Panc1 (cell line): ENCODE data around the gene MRPL50. TPM values are rescaled to one million over a fixed set of nuclear protein-coding genes. Genes with fewer than 3 reads are reported as not detected.

ENCODE experiments used
- ATAC-seq: fragments of 200-7000 bp; cut with Tn5 transposase; 2 replicates; pipeline ENCODE4 v1.9.1; 2020; ENCODE audit warnings: mild to moderate bottlenecking, moderate library complexity
- BruUV-seq: library from RNA; stranded (reverse); fragments of 400-500 nt; replicated peaks from 2 replicates; lab custom pipeline; 2021; lab: Mats Ljungman, UMichigan
- CTCF ChIA-PET: fragments of 300-600 bp; sonication (Branson Sonifier 250); formaldehyde crosslinking; loops from one replicate; lab custom pipeline; 2022; ENCODE audit warnings: antibody characterized with exemption; lab: Charles Lee
- POLR2A ChIA-PET: fragments of 300-600 bp; sonication (Branson Sonifier 250); formaldehyde crosslinking; loops from one replicate; lab custom pipeline; 2022; ENCODE audit warnings: antibody characterized with exemption; lab: Charles Lee
- DNase-seq: peaks from one replicate; pipeline ENCODE4 v3.0.0-alpha.2; 2010; ENCODE audit warnings: low read depth, low spot score
- H3K27ac ChIP-seq: 2 replicates; pipeline ENCODE4 v1.5.1; 2011; ENCODE audit warnings: mild to moderate bottlenecking, low read length, inconsistent platforms
- H3K27me3 ChIP-seq: fragments of 200-500 bp; sonication (Bioruptor generic); 2 replicates; pipeline ENCODE4 v1.6.0; 2014; ENCODE audit warnings: low read length, inconsistent platforms; ENCODE audit not compliant: control insufficient read depth, insufficient read depth
- H3K36me3 ChIP-seq: fragments of 200-500 bp; sonication (Bioruptor generic); 2 replicates; pipeline ENCODE4 v1.5.1; 2014; ENCODE audit warnings: inconsistent platforms, mild to moderate bottlenecking, low read length, moderate library complexity; ENCODE audit not compliant: control insufficient read depth, insufficient read depth
- H3K4me1 ChIP-seq: 2 replicates; pipeline ENCODE4 v1.5.1; 2011; ENCODE audit warnings: inconsistent platforms, mild to moderate bottlenecking, low read length, moderate library complexity; ENCODE audit not compliant: control insufficient read depth, insufficient read depth
- H3K4me3 ChIP-seq, 2 experiments: 2 replicates each; pipeline ENCODE4 v1.5.1; 2011 to 2012; ENCODE audit warnings: low read depth in 2 of 2, low read length in 2 of 2, mild to moderate bottlenecking in 2 of 2, inconsistent platforms in 1 of 2, moderate library complexity in 1 of 2
- H3K9me3 ChIP-seq: fragments of 200-500 bp; sonication (Bioruptor generic); 2 replicates; pipeline ENCODE4 v1.5.1; 2014; ENCODE audit warnings: low read depth, mild to moderate bottlenecking, inconsistent platforms, low read length, moderate library complexity; ENCODE audit not compliant: control insufficient read depth, insufficient read depth
- POLR2AphosphoS5 ChIP-seq: IDR thresholded peaks from 2 replicates; pipeline ENCODE4 v1.6.1; 2012; ENCODE audit warnings: mild to moderate bottlenecking, low read depth, low read length, moderate library complexity
- SIN3A ChIP-seq: IDR thresholded peaks from 2 replicates; pipeline ENCODE4 v1.6.1; 2012; ENCODE audit warnings: low read depth, mild to moderate bottlenecking, low read length, moderate library complexity, borderline replicate concordance; ENCODE audit not compliant: insufficient read depth
- TCF7L2 ChIP-seq: IDR thresholded peaks from 2 replicates; pipeline ENCODE4 v1.6.1; 2011; ENCODE audit warnings: mild to moderate bottlenecking, low read depth, low read length, inconsistent platforms
- in situ Hi-C: cut with HindIII; loops from 2 replicates; pipeline ENCODE4 v1.10.0; 2016; ENCODE audit warnings: low sequenced_read_pairs, low pct_unique_long_range_greater_than_20kb
- intact Hi-C: fragments of 100-400 bp; cut with micrococcal nuclease; formaldehyde crosslinking; loops from one replicate; pipeline ENCODE4 v1.10.0; 2022; ENCODE audit not compliant: unreplicated experiment
- total RNA-seq: library from RNA; stranded (reverse); gene quantifications from one replicate; pipeline ENCODE4 v1.2.1, GENCODE V29; 2021; ENCODE audit not compliant: unreplicated experiment
- TF ChIP-seq, protein P1 (sequence below): fragments of 450-650 bp; IDR thresholded peaks from 2 replicates; pipeline ENCODE4 v1.5.1; 2017; ENCODE audit warnings: mild to moderate bottlenecking
- TF ChIP-seq, protein P2 (sequence below), 2 experiments: IDR thresholded peaks; 2 replicates each; pipeline ENCODE4 v1.6.1; 2011 to 2012; ENCODE audit warnings: low read depth in 2 of 2, control low read depth in 1 of 2, low read length in 1 of 2, mild to moderate bottlenecking in 1 of 2, moderate library complexity in 1 of 2; ENCODE audit not compliant: insufficient read depth in 1 of 2

Gene MRPL50
- total RNA-seq, 1 experiment from 2014 or later = 7.2 TPM

DNA sequence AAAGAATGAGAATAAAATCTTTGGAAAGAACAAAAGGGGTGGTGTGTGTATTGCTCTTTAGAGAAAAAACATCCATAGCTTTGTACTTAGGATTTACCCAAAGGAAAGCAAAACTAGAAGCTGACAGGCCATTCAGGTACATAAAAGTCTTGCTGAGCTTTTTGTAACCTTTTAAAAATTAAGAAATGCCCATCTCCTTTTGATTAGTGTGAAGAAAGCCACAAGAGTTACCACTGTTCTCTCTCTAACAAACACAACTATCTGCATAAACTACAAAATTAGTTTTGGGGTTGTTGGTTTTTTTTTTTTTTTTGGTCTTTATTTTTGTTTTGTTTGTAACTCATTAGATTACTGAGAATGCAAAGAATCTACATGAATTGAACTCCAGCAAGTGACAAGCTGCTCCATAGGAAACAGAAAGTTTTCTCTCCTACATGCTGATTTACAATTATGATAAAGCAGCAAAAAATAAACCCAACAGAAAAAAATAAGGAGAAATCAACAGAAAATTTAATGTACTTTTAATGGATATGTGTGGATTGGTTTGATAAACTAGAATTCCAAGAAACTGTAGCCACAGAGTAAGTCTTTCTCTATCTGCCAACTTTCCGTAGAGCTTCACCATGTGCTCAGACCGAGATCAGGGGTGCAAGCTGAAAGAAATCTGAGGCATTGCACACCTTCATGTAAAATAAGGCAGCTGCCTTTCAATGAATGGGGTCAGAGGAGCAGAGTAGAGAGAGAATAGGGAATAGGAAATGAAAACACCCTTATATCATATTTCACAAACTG is 25.9 kb downstream of the MRPL50 start:
- no peaks in the 10 kb centered on the region for H3K36me3 ChIP-seq
- POLR2A ChIA-PET = no interaction called here
- no peak overlapping the region for H3K4me3 ChIP-seq
- H3K4me1 ChIP-seq = no peaks in the 10 kb centered on the region
- no peaks in the 10 kb centered on the region for H3K9me3 ChIP-seq
- DNase-seq (no peak), ATAC-seq (no peak)
- TF ChIP-seq, protein P1, sequence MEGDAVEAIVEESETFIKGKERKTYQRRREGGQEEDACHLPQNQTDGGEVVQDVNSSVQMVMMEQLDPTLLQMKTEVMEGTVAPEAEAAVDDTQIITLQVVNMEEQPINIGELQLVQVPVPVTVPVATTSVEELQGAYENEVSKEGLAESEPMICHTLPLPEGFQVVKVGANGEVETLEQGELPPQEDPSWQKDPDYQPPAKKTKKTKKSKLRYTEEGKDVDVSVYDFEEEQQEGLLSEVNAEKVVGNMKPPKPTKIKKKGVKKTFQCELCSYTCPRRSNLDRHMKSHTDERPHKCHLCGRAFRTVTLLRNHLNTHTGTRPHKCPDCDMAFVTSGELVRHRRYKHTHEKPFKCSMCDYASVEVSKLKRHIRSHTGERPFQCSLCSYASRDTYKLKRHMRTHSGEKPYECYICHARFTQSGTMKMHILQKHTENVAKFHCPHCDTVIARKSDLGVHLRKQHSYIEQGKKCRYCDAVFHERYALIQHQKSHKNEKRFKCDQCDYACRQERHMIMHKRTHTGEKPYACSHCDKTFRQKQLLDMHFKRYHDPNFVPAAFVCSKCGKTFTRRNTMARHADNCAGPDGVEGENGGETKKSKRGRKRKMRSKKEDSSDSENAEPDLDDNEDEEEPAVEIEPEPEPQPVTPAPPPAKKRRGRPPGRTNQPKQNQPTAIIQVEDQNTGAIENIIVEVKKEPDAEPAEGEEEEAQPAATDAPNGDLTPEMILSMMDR = no peak
- no peak for TF ChIP-seq SIN3A
- no peak for TF ChIP-seq TCF7L2
- TF ChIP-seq POLR2AphosphoS5 = no peak
- TF ChIP-seq, protein P2, sequence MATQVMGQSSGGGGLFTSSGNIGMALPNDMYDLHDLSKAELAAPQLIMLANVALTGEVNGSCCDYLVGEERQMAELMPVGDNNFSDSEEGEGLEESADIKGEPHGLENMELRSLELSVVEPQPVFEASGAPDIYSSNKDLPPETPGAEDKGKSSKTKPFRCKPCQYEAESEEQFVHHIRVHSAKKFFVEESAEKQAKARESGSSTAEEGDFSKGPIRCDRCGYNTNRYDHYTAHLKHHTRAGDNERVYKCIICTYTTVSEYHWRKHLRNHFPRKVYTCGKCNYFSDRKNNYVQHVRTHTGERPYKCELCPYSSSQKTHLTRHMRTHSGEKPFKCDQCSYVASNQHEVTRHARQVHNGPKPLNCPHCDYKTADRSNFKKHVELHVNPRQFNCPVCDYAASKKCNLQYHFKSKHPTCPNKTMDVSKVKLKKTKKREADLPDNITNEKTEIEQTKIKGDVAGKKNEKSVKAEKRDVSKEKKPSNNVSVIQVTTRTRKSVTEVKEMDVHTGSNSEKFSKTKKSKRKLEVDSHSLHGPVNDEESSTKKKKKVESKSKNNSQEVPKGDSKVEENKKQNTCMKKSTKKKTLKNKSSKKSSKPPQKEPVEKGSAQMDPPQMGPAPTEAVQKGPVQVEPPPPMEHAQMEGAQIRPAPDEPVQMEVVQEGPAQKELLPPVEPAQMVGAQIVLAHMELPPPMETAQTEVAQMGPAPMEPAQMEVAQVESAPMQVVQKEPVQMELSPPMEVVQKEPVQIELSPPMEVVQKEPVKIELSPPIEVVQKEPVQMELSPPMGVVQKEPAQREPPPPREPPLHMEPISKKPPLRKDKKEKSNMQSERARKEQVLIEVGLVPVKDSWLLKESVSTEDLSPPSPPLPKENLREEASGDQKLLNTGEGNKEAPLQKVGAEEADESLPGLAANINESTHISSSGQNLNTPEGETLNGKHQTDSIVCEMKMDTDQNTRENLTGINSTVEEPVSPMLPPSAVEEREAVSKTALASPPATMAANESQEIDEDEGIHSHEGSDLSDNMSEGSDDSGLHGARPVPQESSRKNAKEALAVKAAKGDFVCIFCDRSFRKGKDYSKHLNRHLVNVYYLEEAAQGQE (IDR thresholded peaks at IDR 0.05; ENCODE audit: insufficient read depth in 1 of 2, low read depth in 2 of 2, low read length in 1 of 2) = no peak
- H3K27ac ChIP-seq = no peak overlapping the region
- intact Hi-C loops = no loop called here
- CTCF ChIA-PET = no interaction called here
- no peaks in the 10 kb centered on the region for H3K27me3 ChIP-seq
- BruUV-seq = no TSS peak
- in situ Hi-C loops = no loop called here

DNA sequence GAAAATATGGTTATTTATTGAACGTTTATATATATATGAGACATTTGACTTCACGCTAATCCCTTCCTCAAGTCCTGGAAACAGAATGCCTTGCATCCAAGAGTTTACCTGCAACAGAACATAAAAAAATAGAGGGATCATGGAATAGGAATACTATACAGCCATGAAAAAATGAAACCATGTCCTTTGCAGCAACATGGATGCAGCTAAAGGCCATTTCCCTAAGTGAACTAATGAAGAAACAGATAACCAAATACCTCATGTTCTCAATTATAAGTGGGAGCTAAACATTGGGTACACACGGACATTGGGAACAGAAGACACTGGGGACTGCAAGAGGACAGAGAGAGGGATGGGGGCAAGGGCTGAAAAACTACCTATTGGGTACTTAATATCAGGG is 26.6 kb downstream of the MRPL50 start:
- POLR2A ChIA-PET = no interaction called here
- no peaks in the 10 kb centered on the region for H3K4me1 ChIP-seq
- no peaks in the 10 kb centered on the region for H3K36me3 ChIP-seq
- TF ChIP-seq, protein P2 (IDR thresholded peaks at IDR 0.05; ENCODE audit: insufficient read depth in 1 of 2, low read depth in 2 of 2, low read length in 1 of 2) = no peak
- TF ChIP-seq POLR2AphosphoS5 (no peak), SIN3A (no peak), TCF7L2 (no peak)
- TF ChIP-seq, protein P1 = no peak
- DNase-seq (no peak), ATAC-seq (no peak)
- H3K9me3 ChIP-seq = no peaks in the 10 kb centered on the region
- in situ Hi-C loops = no loop called here
- CTCF ChIA-PET = interaction anchor here (0.7 kb wide), 1 partner anchor 286 kb away, joined by 3 read pairs; no protein-coding TSS in a partner anchor
- no peak overlapping the region for H3K4me3 ChIP-seq
- H3K27ac ChIP-seq = no peak overlapping the region
- no TSS peak for BruUV-seq
- H3K27me3 ChIP-seq = no peaks in the 10 kb centered on the region
- intact Hi-C loops = no loop called here
